GM21423 (cell line): Measurements from ENCODE around the gene AMZ1.
A peak's percentile ranks its signal among the peaks of the same experiment; 100 is the strongest.

ENCODE experiments used
- ATAC-seq: cut with Tn5 transposase; IDR thresholded peaks from one replicate; pipeline ENCODE4 v1.9.1; 2021; ENCODE audit warnings: mild to moderate bottlenecking, moderate library complexity; ENCODE audit not compliant: unreplicated experiment

The AMZ1 gene, protein sequence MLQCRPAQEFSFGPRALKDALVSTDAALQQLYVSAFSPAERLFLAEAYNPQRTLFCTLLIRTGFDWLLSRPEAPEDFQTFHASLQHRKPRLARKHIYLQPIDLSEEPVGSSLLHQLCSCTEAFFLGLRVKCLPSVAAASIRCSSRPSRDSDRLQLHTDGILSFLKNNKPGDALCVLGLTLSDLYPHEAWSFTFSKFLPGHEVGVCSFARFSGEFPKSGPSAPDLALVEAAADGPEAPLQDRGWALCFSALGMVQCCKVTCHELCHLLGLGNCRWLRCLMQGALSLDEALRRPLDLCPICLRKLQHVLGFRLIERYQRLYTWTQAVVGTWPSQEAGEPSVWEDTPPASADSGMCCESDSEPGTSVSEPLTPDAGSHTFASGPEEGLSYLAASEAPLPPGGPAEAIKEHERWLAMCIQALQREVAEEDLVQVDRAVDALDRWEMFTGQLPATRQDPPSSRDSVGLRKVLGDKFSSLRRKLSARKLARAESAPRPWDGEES

GRCh38 chr7:2687881-2688318, at the start of gene AMZ1:
TSS of gene AMZ1 (plus strand) at chr7:2688202. CDS start at chr7:2700452, 12,250 bp downstream.
- peak; percentile 18 for ATAC-seq

GRCh38 chr7:2638224-2638991, 49.6 kb upstream of the AMZ1 start:
- ATAC-seq = no peak

DNA sequence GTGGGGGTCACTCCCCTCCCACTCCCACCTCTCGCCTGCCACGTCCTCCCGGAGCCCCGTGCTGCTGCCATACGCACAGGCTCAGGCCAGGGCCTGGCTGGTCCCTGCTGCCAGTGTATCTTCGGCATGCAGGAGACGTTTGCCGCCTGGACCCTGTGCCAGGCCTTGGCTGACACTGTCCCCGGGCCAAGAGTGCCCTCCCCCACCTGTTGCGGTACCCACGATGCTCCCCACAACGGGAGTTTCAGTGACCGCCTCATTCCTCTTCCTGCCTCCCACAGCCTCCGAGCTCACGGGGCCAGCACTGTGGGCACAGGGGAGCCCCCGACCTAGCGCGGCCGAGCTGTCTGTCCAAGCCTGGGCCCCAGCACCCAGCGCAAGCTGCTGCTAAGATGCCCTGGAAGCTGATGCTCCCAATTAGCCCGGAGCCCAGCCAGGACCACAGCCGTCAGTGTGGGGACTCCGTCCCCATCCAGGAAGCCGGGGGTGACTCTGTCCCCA, 48.8 kb upstream of the AMZ1 start:
- ATAC-seq = no peak

GRCh38 chr7:2639695-2640481, 48.1 kb upstream of the AMZ1 start:
- no peak for ATAC-seq

GRCh38 chr7:2640482-2640830, 47.5 kb upstream of the AMZ1 start:
- ATAC-seq = no peak

DNA sequence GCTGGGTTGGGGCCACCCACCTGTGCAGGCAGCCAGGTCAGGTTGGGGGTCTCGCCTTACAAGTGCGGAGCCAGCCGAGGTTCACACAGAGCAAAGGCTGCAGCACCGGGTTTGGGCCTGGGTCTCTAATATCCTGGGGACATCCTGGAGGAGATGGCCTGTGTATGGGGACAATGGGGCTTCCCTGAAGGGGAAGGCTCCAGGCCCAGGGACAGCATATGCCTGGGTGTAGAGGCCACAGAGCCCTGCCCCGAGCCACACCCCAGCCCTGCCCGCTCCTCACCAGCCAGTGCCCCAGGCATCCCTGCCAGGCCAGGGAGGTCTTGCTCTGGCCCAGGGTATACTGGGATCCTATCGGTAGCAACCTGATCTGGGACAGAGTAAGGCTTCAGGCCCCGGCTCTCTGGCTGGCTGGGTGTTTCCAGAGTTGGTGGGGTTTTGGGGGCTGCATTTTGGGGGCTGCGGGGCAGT, 47.1 kb upstream of the AMZ1 start:
- ATAC-seq = no peak

GRCh38 chr7:2641406-2642393, 46.3 kb upstream of the AMZ1 start:
- ATAC-seq = peak; percentile 35

GRCh38 chr7:2643386-2644219, 44.4 kb upstream of the AMZ1 start:
- ATAC-seq = no peak

DNA sequence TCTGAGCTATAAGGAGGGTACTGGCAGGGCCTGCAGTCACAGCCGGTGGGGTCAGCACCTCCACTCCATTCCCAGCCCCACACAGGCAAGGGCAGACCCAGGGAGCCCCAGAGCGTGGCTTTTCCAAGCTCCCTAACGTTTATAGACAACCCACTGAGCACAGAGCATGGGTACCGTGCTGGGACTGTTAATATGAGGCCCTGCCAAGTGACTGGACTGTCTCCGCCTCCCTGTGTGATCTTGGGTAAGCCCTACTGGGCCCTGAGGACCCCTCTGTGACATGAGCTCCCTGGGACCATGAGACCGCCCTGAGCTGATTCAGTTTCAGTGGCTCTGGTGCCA, 43.8 kb upstream of the AMZ1 start:
- no peak for ATAC-seq

GRCh38 chr7:2644562-2645273, 43.3 kb upstream of the AMZ1 start:
- peak; percentile 37 for ATAC-seq

DNA sequence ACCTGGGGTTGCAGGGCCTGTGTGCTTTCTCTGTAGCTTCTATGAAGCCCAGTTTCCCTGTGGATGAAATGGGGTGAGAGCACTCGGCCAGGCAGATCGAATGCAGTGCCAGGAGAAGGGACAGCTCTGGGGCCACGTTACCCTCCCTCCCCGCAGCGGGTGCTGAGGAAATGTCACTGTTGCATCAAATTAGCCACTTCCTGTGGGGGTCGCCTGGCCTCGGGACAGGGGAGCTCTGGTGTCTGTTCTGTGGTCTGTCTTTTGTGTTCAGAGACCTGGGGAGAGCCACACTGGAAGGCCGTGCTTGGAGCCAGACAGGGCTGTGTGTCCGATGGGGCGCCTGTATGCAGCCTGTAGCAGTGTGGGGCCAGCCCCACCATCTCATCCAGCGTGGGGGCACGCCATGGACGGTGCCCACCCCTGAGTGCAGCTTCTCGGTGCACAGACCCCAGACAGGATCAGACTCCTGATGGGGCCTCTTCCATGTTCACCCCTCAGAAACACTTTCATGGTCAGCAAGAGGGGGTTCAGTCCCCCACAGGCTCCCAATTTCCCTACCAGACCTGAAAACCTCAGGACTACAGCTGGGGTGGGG, 42.6 kb upstream of the AMZ1 start:
- ATAC-seq = peak; percentile 56

DNA sequence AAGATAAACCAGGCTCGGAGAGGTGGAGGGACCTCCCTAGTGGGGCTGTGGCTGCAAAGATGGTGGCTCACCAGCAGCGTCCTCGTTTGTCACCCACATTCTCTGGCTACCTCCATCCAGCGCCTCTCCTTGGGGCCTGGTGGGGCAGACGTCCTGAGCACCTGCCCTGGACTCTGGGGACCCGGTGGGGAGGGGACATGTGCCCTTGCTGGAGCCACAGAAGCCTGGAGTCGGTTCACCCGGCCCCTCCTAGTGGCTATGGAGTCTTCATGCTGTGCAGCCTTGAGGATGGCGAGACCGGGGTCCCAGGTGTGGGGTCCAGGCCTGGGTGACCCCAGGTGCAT, 41.7 kb upstream of the AMZ1 start:
- no peak for ATAC-seq

DNA sequence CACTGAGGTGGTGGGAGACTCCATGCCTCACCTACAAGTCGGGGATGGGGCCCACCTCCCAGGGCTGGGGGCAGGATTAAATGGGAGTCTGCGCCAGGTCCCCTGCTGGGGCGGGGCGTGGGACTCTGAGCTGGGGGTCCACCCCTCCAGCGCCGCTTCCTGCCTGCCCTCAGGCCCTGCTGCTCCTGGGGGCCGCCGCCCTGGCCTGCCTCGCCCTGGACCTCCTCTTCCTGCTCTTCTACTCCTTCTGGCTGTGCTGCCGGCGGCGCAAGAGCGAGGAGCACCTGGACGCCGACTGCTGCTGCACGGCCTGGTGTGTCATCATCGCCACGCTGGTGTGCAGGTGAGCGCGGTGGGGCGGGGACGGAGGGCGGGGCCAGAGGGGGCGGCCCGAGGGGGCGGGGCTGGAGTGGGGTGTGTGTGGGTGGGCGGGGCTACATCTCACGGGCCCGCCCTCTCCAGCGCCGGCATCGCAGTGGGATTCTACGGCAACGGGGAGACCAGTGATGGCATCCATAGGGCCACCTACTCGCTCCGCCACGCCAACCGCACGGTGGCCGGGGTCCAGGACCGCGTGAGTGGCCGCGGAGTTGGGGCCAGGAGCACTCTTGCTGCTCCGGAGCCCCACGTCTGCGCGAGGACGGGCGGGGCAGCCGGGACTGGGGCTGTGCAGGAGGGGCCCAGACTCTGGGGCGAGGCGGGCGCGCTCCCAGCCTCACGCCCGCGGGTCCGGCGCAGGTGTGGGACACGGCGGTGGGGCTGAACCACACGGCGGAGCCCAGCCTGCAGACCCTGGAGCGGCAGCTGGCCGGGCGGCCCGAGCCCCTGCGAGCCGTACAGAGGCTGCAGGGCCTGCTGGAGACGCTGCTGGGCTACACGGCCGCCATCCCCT, 41.1 kb upstream of the AMZ1 start:
- ATAC-seq = no peak

DNA sequence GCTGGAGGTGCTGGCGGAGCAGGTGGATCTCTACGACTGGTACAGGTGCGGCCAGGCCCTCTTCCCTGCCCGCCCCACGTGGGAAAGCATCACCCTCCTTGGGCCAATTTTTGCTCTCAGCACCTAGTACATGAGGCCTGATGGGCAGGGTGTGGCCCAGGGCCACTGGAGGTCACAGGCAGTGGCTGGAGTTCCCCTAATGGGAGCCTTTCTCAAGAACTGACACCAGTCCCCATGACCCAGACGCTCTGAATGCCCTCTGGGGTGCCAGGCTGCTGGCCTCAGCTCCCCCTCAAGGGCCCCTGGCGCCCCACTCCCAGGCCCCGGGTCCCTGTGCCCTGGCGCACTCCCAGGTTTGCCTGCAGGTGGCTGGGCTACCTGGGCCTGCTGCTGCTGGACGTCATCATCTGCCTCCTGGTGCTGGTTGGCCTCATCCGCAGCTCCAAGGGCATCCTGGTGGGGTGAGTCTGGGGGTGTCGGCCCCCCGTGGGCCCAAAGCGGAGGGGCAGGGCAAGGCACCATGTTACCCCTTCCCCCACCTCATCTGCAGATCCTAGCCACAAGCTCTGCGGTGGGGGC, 40.3 kb upstream of the AMZ1 start:
- ATAC-seq = no peak

- ATAC-seq = no peak
Observed at GRCh38 chr7:2649139-2649838, 38.7 kb upstream of the AMZ1 start.

DNA sequence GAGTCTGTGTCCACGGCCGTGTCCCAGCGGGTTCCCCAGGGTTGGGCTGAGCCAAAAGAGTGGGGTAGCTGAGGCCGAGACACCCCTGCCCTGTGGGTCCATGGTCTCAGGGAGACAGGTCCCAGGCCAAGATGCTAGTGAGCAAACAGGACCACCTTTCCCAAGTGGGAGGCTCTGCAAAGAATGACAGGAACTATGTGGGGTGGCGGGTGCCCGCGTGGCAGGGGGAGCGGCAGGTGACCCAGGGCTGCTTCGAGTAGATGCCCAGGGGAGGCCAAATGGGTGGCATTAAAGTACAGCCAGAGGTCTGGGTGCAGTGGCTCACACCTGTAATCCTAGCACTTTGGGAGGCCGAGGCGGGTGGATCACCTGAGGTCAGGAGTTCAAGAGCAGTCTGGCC, 38.0 kb upstream of the AMZ1 start:
- ATAC-seq = no peak
